HepG2 (cell line): ENCODE data around the gene ENO1. TPM values are rescaled to one million over a fixed set of nuclear protein-coding genes. Genes with fewer than 3 reads are reported as not detected.

Experiments
- ARID2 ChIP-seq: sonication (generic); formaldehyde crosslinking; IDR thresholded peaks from 2 replicates; pipeline ENCODE4 v1.8.1; 2022; ENCODE audit warnings: mild to moderate bottlenecking, missing genetic modification reagents, borderline replicate concordance
- HNRNPH1 ChIP-seq: fragments of 200-400 bp; formaldehyde crosslinking; optimal IDR thresholded peaks from 2 replicates; pipeline ENCODE3; 2017; ENCODE audit warnings: mild to moderate bottlenecking, low read depth, low read length
- HOXA7 ChIP-seq: sonication (generic); formaldehyde crosslinking; IDR thresholded peaks from 2 replicates; pipeline ENCODE4 v1.8.1; 2022; ENCODE audit warnings: mild to moderate bottlenecking, missing genetic modification reagents, moderate library complexity
- IRX3 ChIP-seq: sonication (generic); formaldehyde crosslinking; IDR thresholded peaks from 2 replicates; pipeline ENCODE4 v1.8.1; 2023; ENCODE audit warnings: mild to moderate bottlenecking, low read depth, missing genetic modification reagents, borderline replicate concordance
- MTA3 ChIP-seq: sonication (generic); formaldehyde crosslinking; IDR thresholded peaks from 2 replicates; pipeline ENCODE4 v1.4.0; 2020; ENCODE audit warnings: missing genetic modification reagents
- POGZ ChIP-seq: sonication (generic); formaldehyde crosslinking; IDR thresholded peaks from 2 replicates; pipeline ENCODE4 v1.4.0; 2020; ENCODE audit warnings: mild to moderate bottlenecking, missing genetic modification reagents
- POLR2AphosphoS2 ChIP-seq: IDR thresholded peaks from 2 replicates; pipeline ENCODE4 v1.6.1; 2011; ENCODE audit warnings: low read depth, low read length, improper control_type of control experiment
- SKI ChIP-seq: fragments of 450-650 bp; IDR thresholded peaks from one replicate; pipeline ENCODE4 v1.6.1; 2018; ENCODE audit warnings: mild to moderate bottlenecking; ENCODE audit not compliant: partially characterized antibody
- SMAD9 ChIP-seq: sonication (generic); formaldehyde crosslinking; IDR thresholded peaks from 2 replicates; pipeline ENCODE4 v1.5.1; 2020; ENCODE audit warnings: mild to moderate bottlenecking, missing genetic modification reagents
- SOX6 ChIP-seq, 2 experiments: fragments of 450-650 bp in 1 of 2; sonication (generic) in 1 of 2; formaldehyde crosslinking in 1 of 2; IDR thresholded peaks; 2 replicates each; pipeline versions ENCODE4 v1.4.0 to v1.6.1; 2017 to 2020; ENCODE audit warnings: antibody characterized with exemption in 1 of 2, mild to moderate bottlenecking in 1 of 2, missing genetic modification reagents in 1 of 2
- ZBTB7B ChIP-seq: sonication (generic); formaldehyde crosslinking; IDR thresholded peaks from 2 replicates; pipeline ENCODE4 v1.4.0; 2020; ENCODE audit warnings: missing genetic modification reagents
- ZFP36L2 ChIP-seq: sonication (generic); formaldehyde crosslinking; IDR thresholded peaks from 2 replicates; pipeline ENCODE4 v1.4.0; 2020; ENCODE audit warnings: missing genetic modification reagents
- ZNF225 ChIP-seq: sonication (generic); formaldehyde crosslinking; IDR thresholded peaks from 2 replicates; pipeline ENCODE4 v1.4.0; 2020; ENCODE audit warnings: mild to moderate bottlenecking, missing genetic modification reagents
- ZNF317 ChIP-seq: sonication (generic); formaldehyde crosslinking; IDR thresholded peaks from 2 replicates; pipeline ENCODE4 v1.5.0; 2020; ENCODE audit warnings: mild to moderate bottlenecking, missing genetic modification reagents
- ZNF337 ChIP-seq: sonication (generic); formaldehyde crosslinking; IDR thresholded peaks from 2 replicates; pipeline ENCODE4 v1.5.1; 2020; ENCODE audit warnings: missing genetic modification reagents, low read depth, mild to moderate bottlenecking, borderline replicate concordance
- ZNF441 ChIP-seq: sonication (generic); formaldehyde crosslinking; IDR thresholded peaks from 2 replicates; pipeline ENCODE4 v1.7.0; 2021; ENCODE audit warnings: missing genetic modification reagents, borderline replicate concordance
- ZNF501 ChIP-seq: sonication (generic); formaldehyde crosslinking; IDR thresholded peaks from 2 replicates; pipeline ENCODE4 v1.5.1; 2020; ENCODE audit warnings: mild to moderate bottlenecking, moderate library complexity, missing genetic modification reagents
- ZNF629 ChIP-seq: sonication (generic); formaldehyde crosslinking; conservative IDR thresholded peaks from 2 replicates; pipeline ENCODE4 v1.5.0; 2020; ENCODE audit warnings: missing genetic modification reagents
- ZNF672 ChIP-seq: sonication (generic); formaldehyde crosslinking; IDR thresholded peaks from 2 replicates; pipeline ENCODE4 v1.8.1; 2022; ENCODE audit warnings: missing genetic modification reagents
- ZNF713 ChIP-seq: sonication (generic); formaldehyde crosslinking; IDR thresholded peaks from 2 replicates; pipeline ENCODE4 v1.4.0; 2020; ENCODE audit warnings: mild to moderate bottlenecking, missing genetic modification reagents
- ZNF749 ChIP-seq: sonication (generic); formaldehyde crosslinking; IDR thresholded peaks from 2 replicates; pipeline ENCODE4 v1.8.0; 2022; ENCODE audit warnings: mild to moderate bottlenecking, missing genetic modification reagents, moderate library complexity, borderline replicate concordance
- ZNF761 ChIP-seq: sonication (generic); formaldehyde crosslinking; conservative IDR thresholded peaks from 2 replicates; pipeline ENCODE4 v1.4.0; 2020; ENCODE audit warnings: mild to moderate bottlenecking, missing genetic modification reagents
- polyA plus RNA-seq, 8 experiments: library from polyadenylated mRNA; depleted of rRNA in 3 of 8; stranded (reverse) in 7 of 8; unstranded in 1 of 8; fragments of >200 nt; fragmentation: Illumina TruSeq in 4 of 8; extraction: Trizol in 4 of 8; gene quantifications; 2 replicates each; pipeline versions ENCODE4 v1.2.1 to v1.2.3, GENCODE V29; 2011 to 2016; ENCODE audit warnings: low read depth in 4 of 8, missing spikeins in 1 of 8, mixed read lengths in 1 of 8; ENCODE audit not compliant: insufficient read depth in 1 of 8
- total RNA-seq, 5 experiments: library from RNA; depleted of rRNA; stranded (reverse); fragments of >200 nt; fragmentation: Illumina TruSeq; extraction: Trizol; gene quantifications; 2 replicates each; pipeline ENCODE4 v1.2.3, GENCODE V29; 2016; ENCODE audit warnings: low read depth in 1 of 5
- TF ChIP-seq, protein P1 (sequence below): sonication (generic); formaldehyde crosslinking; IDR thresholded peaks from 2 replicates; pipeline ENCODE4 v1.4.0; 2020; ENCODE audit warnings: mild to moderate bottlenecking, missing genetic modification reagents
- TF ChIP-seq, protein P2 (sequence below): sonication (generic); formaldehyde crosslinking; IDR thresholded peaks from 2 replicates; pipeline ENCODE4 v1.4.0; 2020; ENCODE audit warnings: mild to moderate bottlenecking, missing genetic modification reagents
- TF ChIP-seq, protein P3 (sequence below), 2 experiments: fragments of 450-650 bp in 1 of 2; sonication (generic) in 1 of 2; formaldehyde crosslinking; IDR thresholded peaks; 2 replicates each; pipeline versions ENCODE4 v1.5.0 to v1.8.0; 2020 to 2022; ENCODE audit warnings: mild to moderate bottlenecking in 1 of 2, missing genetic modification reagents in 1 of 2
- TF ChIP-seq, protein P4 (sequence below): sonication (generic); formaldehyde crosslinking; IDR thresholded peaks from 2 replicates; pipeline ENCODE4 v1.8.0; 2022; ENCODE audit warnings: missing genetic modification reagents, low read depth, mild to moderate bottlenecking, borderline replicate concordance
- TF ChIP-seq, protein P5 (sequence below): sonication (generic); formaldehyde crosslinking; IDR thresholded peaks from 2 replicates; pipeline ENCODE4 v1.4.0; 2020; ENCODE audit warnings: missing genetic modification reagents

Gene ENO1
- total and polyA plus RNA-seq, 2 of the 13 experiments (the other 11 are each of a cell fraction or from before 2014, with no cell fraction given), result 1,559 to 3,103 TPM

DNA sequence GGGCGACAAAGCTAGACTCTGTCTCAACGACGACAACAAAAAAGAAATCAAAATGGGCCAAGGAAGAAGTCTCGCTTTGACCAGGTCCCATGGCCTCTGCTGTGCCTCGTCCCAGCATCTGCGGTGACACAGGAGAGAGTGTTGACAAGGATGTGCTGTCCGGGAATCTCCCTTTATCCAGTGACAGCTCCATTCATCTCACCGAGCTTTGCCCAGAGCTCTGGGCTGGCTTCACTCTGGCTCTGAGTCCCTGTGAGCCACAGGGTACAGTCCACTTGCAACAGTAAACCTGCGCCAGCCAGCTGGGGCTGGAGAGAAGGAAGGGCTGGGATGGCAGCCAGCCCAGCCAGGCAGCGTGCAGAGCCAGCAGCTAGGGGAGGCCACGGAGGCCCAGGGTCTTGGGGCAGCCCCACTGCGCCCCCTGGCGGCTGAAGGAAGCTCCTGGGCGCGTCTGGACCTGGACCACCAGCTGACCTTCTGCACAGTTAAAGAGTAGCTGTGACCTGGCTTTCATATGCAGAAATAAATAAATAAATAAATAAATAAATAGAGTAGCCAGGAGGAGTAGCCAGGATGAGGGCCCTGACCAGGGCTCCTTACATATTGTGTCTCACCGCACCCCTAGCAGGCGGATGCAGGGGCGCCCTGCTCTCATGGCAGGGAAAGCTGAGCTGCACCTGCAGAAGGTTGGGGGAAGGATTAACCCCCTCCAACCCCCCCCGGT is 29.7 kb downstream of the ENO1 start (continued):
- TF ChIP-seq, protein P1, sequence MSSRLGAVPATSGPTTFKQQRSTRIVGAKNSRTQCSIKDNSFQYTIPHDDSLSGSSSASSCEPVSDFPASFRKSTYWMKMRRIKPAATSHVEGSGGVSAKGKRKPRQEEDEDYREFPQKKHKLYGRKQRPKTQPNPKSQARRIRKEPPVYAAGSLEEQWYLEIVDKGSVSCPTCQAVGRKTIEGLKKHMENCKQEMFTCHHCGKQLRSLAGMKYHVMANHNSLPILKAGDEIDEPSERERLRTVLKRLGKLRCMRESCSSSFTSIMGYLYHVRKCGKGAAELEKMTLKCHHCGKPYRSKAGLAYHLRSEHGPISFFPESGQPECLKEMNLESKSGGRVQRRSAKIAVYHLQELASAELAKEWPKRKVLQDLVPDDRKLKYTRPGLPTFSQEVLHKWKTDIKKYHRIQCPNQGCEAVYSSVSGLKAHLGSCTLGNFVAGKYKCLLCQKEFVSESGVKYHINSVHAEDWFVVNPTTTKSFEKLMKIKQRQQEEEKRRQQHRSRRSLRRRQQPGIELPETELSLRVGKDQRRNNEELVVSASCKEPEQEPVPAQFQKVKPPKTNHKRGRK (CRISPR knock-in tag), result no peak
- TF ChIP-seq ZNF713, result no peak
- no peak for TF ChIP-seq ZNF749 (CRISPR knock-in tag)
- no peak for TF ChIP-seq ZNF225
- TF ChIP-seq ZFP36L2, result no peak
- TF ChIP-seq, protein P2, sequence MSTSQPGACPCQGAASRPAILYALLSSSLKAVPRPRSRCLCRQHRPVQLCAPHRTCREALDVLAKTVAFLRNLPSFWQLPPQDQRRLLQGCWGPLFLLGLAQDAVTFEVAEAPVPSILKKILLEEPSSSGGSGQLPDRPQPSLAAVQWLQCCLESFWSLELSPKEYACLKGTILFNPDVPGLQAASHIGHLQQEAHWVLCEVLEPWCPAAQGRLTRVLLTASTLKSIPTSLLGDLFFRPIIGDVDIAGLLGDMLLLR (CRISPR knock-in tag), result no peak
- TF ChIP-seq, protein P3, sequence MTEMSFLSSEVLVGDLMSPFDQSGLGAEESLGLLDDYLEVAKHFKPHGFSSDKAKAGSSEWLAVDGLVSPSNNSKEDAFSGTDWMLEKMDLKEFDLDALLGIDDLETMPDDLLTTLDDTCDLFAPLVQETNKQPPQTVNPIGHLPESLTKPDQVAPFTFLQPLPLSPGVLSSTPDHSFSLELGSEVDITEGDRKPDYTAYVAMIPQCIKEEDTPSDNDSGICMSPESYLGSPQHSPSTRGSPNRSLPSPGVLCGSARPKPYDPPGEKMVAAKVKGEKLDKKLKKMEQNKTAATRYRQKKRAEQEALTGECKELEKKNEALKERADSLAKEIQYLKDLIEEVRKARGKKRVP (CRISPR knock-in tag; IDR thresholded peaks at IDR 0.05), result no peak
- no peak for TF ChIP-seq ZNF337
- TF ChIP-seq ZNF761 (CRISPR knock-in tag), result no peak
- no peak for TF ChIP-seq SMAD9
- TF ChIP-seq, protein P4, sequence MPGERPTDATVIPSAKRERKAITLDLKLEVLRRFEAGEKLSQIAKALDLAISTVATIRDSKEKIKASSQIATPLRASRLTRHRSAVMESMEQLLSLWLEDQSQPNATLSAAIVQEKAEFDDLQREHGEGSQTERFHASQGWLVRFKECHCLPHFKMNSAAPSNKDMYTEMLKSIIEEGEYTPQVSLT (CRISPR knock-in tag), result no peak
- TF ChIP-seq HOXA7 (CRISPR knock-in tag), result no peak
- no peak for TF ChIP-seq ZNF672 (CRISPR knock-in tag)
- TF ChIP-seq SOX6 (IDR thresholded peaks at IDR 0.05), result no peak
- peak; percentile 72 for TF ChIP-seq SOX6 (CRISPR knock-in tag; IDR thresholded peaks at IDR 0.05)
- TF ChIP-seq ZNF629, result 0 out of 2 replicates have a peak, but pooled peaks have one; percentile 12
- no peak for TF ChIP-seq MTA3 (CRISPR knock-in tag)
- TF ChIP-seq SKI, result peak; percentile 69
- peak; percentile 74 for TF ChIP-seq ZNF501 (CRISPR knock-in tag)
- peak; percentile 63; the same call in 1 of the 2 replicates for TF ChIP-seq POGZ (CRISPR knock-in tag)
- no peak for TF ChIP-seq HNRNPH1
- no peak for TF ChIP-seq ZNF441 (CRISPR knock-in tag)
- TF ChIP-seq ARID2 (CRISPR knock-in tag), result no peak
- TF ChIP-seq ZNF317 (CRISPR knock-in tag), result no peak
- no peak for TF ChIP-seq IRX3
- peak; percentile 77 for TF ChIP-seq ZBTB7B (CRISPR knock-in tag)
- TF ChIP-seq POLR2AphosphoS2, result no peak
- TF ChIP-seq, protein P5, sequence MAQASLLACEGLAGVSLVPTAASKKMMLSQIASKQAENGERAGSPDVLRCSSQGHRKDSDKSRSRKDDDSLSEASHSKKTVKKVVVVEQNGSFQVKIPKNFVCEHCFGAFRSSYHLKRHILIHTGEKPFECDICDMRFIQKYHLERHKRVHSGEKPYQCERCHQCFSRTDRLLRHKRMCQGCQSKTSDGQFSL, result no peak
